Neural crest cell (in vitro differentiated cells): Measurements from ENCODE around the gene CUL3. TPM values are rescaled to one million over a fixed set of nuclear protein-coding genes. Genes with fewer than 3 reads are reported as not detected.
"Not testable (repeated sequence)": the region's sequence is repeated elsewhere in the genome, so short reads cannot be mapped to it uniquely, and the experiment has no call there.

Source experiments
- DNase-seq: peaks from one replicate; pipeline ENCODE4 v3.0.0; 2021; ENCODE audit warnings: low read depth, mixed read lengths, low spot score
- H3K27ac Mint-ChIP-seq: one replicate; pipeline ENCODE4 v1.8.0; 2021; ENCODE audit warnings: mild to moderate bottlenecking, mixed read lengths; ENCODE audit not compliant: unreplicated experiment
- H3K27me3 Mint-ChIP-seq: 2 replicates; pipeline ENCODE4 v1.8.0; 2021; ENCODE audit warnings: low read depth, mild to moderate bottlenecking, mixed read lengths
- H3K36me3 Mint-ChIP-seq: 2 replicates; pipeline ENCODE4 v1.8.0; 2021; ENCODE audit warnings: low read depth, mild to moderate bottlenecking, mixed read lengths
- H3K4me1 Mint-ChIP-seq: 2 replicates; pipeline ENCODE4 v1.8.0; 2021; ENCODE audit warnings: mixed read lengths
- H3K4me3 Mint-ChIP-seq: one replicate; pipeline ENCODE4 v1.8.0; 2021; ENCODE audit warnings: mild to moderate bottlenecking, mixed read lengths
- H3K9me3 Mint-ChIP-seq: 2 replicates; pipeline ENCODE4 v1.8.0; 2021; ENCODE audit warnings: mixed read lengths
- CTCF ChIP-seq: fragments of 200-600 bp; sonication (generic); conservative IDR thresholded peaks from 2 replicates; pipeline ENCODE4 v1.5.0; 2021; ENCODE audit warnings: antibody characterized with exemption, mild to moderate bottlenecking
- total RNA-seq: library from RNA; stranded (reverse); gene quantifications from 2 replicates; pipeline ENCODE4 v1.2.1, GENCODE V29; 2021

The CUL3 gene
- total RNA-seq, 1 donor from 2014 or later: 99.4 TPM

- no peak overlapping the region for H3K27ac Mint-ChIP-seq
- H3K36me3 Mint-ChIP-seq: peaks cover 4% of the 10 kb centered on the region
- no peak for DNase-seq
- peaks cover 9% of the 10 kb centered on the region for H3K4me1 Mint-ChIP-seq
- no peaks in the 10 kb centered on the region for H3K9me3 Mint-ChIP-seq
- no peaks in the 10 kb centered on the region for H3K27me3 Mint-ChIP-seq
- no peak overlapping the region for H3K4me3 Mint-ChIP-seq
- TF ChIP-seq CTCF: no peak
These were observed 67.2 kb downstream of the CUL3 start for GRCh38 chr2:224517963-224518362.

- H3K36me3 Mint-ChIP-seq, H3K27ac Mint-ChIP-seq, DNase-seq, H3K9me3 Mint-ChIP-seq, H3K4me1 Mint-ChIP-seq, H3K27me3 Mint-ChIP-seq, H3K4me3 Mint-ChIP-seq: not testable (repeated sequence)
These were observed 68.8 kb downstream of the CUL3 start for GRCh38 chr2:224516393-224516792.

- Mint-ChIP-seq H3K4me1 (peaks cover 4% of the 10 kb centered on the region), H3K27ac (no peak overlapping the region), H3K9me3 (no peaks in the 10 kb centered on the region), H3K4me3 (no peak overlapping the region), H3K36me3 (peaks cover 6% of the 10 kb centered on the region), H3K27me3 (no peaks in the 10 kb centered on the region)
- no peak for DNase-seq
- TF ChIP-seq CTCF: no peak
These were observed 71.2 kb downstream of the CUL3 start for GRCh38 chr2:224513991-224514390.

DNA sequence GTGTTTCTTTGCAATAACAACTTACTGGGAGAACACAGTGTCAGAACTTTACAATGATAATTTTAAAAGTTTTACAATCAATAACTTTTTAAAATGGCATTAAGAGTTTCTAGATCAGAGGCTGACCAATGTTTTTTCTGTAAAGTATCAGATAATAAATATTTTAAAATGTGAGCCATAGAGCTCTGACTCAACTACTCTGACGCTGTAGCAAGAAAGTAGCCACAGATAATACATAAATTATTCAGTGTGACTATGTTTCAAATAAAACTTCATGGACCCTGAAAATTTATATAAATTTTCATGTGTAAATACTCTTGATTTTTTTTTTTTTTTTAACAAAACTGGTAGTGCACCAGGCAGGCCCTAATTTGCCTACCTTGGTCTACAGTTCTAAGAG, 77.4 kb downstream of the CUL3 start:
- Mint-ChIP-seq H3K4me3 (no peak overlapping the region), H3K4me1 (no peaks in the 10 kb centered on the region), H3K36me3 (peaks cover 15% of the 10 kb centered on the region), H3K27ac (no peak overlapping the region), H3K9me3 (no peaks in the 10 kb centered on the region), H3K27me3 (no peaks in the 10 kb centered on the region)
- no peak for TF ChIP-seq CTCF
- no peak for DNase-seq

- Mint-ChIP-seq H3K36me3 (peaks cover 16% of the 10 kb centered on the region), H3K4me1 (no peaks in the 10 kb centered on the region), H3K27me3 (no peaks in the 10 kb centered on the region), H3K9me3 (no peaks in the 10 kb centered on the region), H3K27ac (no peak overlapping the region), H3K4me3 (no peak overlapping the region)
- no peak for DNase-seq
- TF ChIP-seq CTCF: no peak
These were observed 78.7 kb downstream of the CUL3 start for GRCh38 chr2:224506494-224506893.

DNA sequence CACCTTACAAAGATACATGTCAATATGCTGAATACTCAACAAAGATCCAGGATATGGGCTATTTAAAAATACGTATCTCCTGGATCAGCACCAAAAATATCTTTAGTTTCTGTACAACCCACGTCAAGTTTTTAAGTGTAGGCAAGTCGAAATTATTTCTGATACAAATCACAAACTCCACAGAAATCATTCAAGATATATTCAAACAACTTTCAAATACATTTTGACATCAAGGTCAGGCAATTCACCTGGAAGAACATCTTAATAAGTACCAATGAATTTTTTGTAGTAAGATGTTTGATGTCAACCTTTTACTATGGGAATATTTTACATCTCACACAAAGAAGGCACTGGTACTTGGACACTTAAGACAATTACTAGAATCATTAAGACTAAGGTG, 86.2 kb downstream of the CUL3 start:
- H3K27ac Mint-ChIP-seq: no peak overlapping the region
- peaks cover 16% of the 10 kb centered on the region for H3K36me3 Mint-ChIP-seq
- H3K27me3 Mint-ChIP-seq: no peaks in the 10 kb centered on the region
- no peaks in the 10 kb centered on the region for H3K4me1 Mint-ChIP-seq
- DNase-seq: no peak
- no peak overlapping the region for H3K4me3 Mint-ChIP-seq
- no peak for TF ChIP-seq CTCF
- no peaks in the 10 kb centered on the region for H3K9me3 Mint-ChIP-seq
